ENCODE measurements around the gene TBX21.

- TF ChIP-seq POLR2A (IDR thresholded peaks at IDR 0.05) (no peak), EP300 (IDR thresholded peaks at IDR 0.05) (no peak)
- TF ChIP-seq, protein P1, sequence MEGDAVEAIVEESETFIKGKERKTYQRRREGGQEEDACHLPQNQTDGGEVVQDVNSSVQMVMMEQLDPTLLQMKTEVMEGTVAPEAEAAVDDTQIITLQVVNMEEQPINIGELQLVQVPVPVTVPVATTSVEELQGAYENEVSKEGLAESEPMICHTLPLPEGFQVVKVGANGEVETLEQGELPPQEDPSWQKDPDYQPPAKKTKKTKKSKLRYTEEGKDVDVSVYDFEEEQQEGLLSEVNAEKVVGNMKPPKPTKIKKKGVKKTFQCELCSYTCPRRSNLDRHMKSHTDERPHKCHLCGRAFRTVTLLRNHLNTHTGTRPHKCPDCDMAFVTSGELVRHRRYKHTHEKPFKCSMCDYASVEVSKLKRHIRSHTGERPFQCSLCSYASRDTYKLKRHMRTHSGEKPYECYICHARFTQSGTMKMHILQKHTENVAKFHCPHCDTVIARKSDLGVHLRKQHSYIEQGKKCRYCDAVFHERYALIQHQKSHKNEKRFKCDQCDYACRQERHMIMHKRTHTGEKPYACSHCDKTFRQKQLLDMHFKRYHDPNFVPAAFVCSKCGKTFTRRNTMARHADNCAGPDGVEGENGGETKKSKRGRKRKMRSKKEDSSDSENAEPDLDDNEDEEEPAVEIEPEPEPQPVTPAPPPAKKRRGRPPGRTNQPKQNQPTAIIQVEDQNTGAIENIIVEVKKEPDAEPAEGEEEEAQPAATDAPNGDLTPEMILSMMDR (IDR thresholded peaks at IDR 0.05), result no peak
Measured at GRCh38 chr17:47702391-47702995, 30.5 kb upstream of the TBX21 start.

Data from sigmoid colon (tissue), 4 donors.